IMR-90 (cell line): ENCODE results near the gene ANTXR1. TPM values are rescaled to one million over a fixed set of nuclear protein-coding genes. Genes with fewer than 3 reads are reported as not detected.
A peak's percentile ranks its signal among the peaks of the same experiment; 100 is the strongest.

ENCODE experiments used
- ATAC-seq: fragments of 200-7000 bp; cut with Tn5 transposase; 2 replicates; pipeline ENCODE4 v1.9.1; 2020; ENCODE audit warnings: low read depth, mild to moderate bottlenecking, moderate library complexity
- BruUV-seq: library from RNA; stranded (reverse); fragments of 400-500 nt; replicated peaks from 2 replicates; lab custom pipeline; 2021; lab: Mats Ljungman, UMichigan
- CTCF ChIA-PET: fragments of 300-600 bp; formaldehyde crosslinking; extraction: SDS; loops from one replicate; lab custom pipeline; 2021; ENCODE audit warnings: antibody characterized with exemption; lab: Yijun Ruan, JAX
- POLR2A ChIA-PET: fragments of 300-600 bp; sonication (Branson Sonifier 250); formaldehyde crosslinking; loops from one replicate; lab custom pipeline; 2022; ENCODE audit warnings: antibody characterized with exemption; ENCODE audit not compliant: unreplicated experiment; lab: Charles Lee
- DNase-seq: peaks from one replicate; pipeline ENCODE4 v3.0.0; 2013
- H2AFZ ChIP-seq: replicated peaks from 2 replicates; pipeline ENCODE3; 2013; ENCODE audit warnings: low read length, mild to moderate bottlenecking; ENCODE audit not compliant: poor library complexity
- H2AK5ac ChIP-seq: 2 replicates; pipeline ENCODE4 v1.6.1; 2013; ENCODE audit warnings: low read depth, low read length, inconsistent platforms
- H2AK9ac ChIP-seq: replicated peaks from 2 replicates; pipeline ENCODE3; 2013; ENCODE audit warnings: mild to moderate bottlenecking, low read depth, low read length, moderate library complexity; ENCODE audit not compliant: poor library complexity
- H2BK120ac ChIP-seq: 2 replicates; pipeline ENCODE4 v1.6.1; 2013; ENCODE audit warnings: low read depth, low read length, inconsistent platforms
- H2BK15ac ChIP-seq: 3 replicates; pipeline ENCODE4 v1.6.1; 2013; ENCODE audit warnings: low read depth, low read length, inconsistent platforms
- H2BK20ac ChIP-seq: 2 replicates; pipeline ENCODE4 v1.6.1; 2013; ENCODE audit warnings: low read depth, mild to moderate bottlenecking, inconsistent platforms, low read length, moderate library complexity
- H2BK5ac ChIP-seq: 2 replicates; pipeline ENCODE4 v1.6.1; 2013; ENCODE audit warnings: mild to moderate bottlenecking, low read depth, low read length, inconsistent platforms; ENCODE audit not compliant: poor library complexity, severe bottlenecking
- H3K14ac ChIP-seq: replicated peaks from 2 replicates; pipeline ENCODE4 v1.6.1; 2013; ENCODE audit warnings: low read depth, low read length, inconsistent platforms
- H3K18ac ChIP-seq: 2 replicates; pipeline ENCODE4 v1.6.1; 2013; ENCODE audit warnings: low read depth, low read length, control low read depth
- H3K23ac ChIP-seq: 2 replicates; pipeline ENCODE4 v1.6.1; 2013; ENCODE audit warnings: low read depth, low read length, inconsistent platforms
- H3K27ac ChIP-seq: 2 replicates; pipeline ENCODE4 v1.5.1; 2013; ENCODE audit warnings: mild to moderate bottlenecking, control low read depth, low read length; ENCODE audit not compliant: insufficient read depth
- H3K27me3 ChIP-seq: 2 replicates; pipeline ENCODE4 v1.6.1; 2013; ENCODE audit warnings: low read length; ENCODE audit not compliant: control insufficient read depth, insufficient read depth
- H3K36me3 ChIP-seq: 2 replicates; pipeline ENCODE4 v1.6.1; 2013; ENCODE audit warnings: low read length, mixed read lengths; ENCODE audit not compliant: control insufficient read depth, insufficient read depth
- H3K4ac ChIP-seq: 2 replicates; pipeline ENCODE4 v1.6.1; 2013; ENCODE audit warnings: low read depth, low read length, inconsistent platforms
- H3K4me1 ChIP-seq: 2 replicates; pipeline ENCODE4 v1.6.1; 2013; ENCODE audit warnings: low read length, mixed read lengths; ENCODE audit not compliant: control insufficient read depth, insufficient read depth
- H3K4me2 ChIP-seq: 2 replicates; pipeline ENCODE4 v1.6.1; 2013; ENCODE audit warnings: low read depth, mild to moderate bottlenecking, control low read depth, low read length, moderate library complexity
- H3K4me3 ChIP-seq: 2 replicates; pipeline ENCODE4 v1.5.1; 2013; ENCODE audit warnings: low read depth, mild to moderate bottlenecking, control low read depth, low read length, moderate library complexity; ENCODE audit not compliant: insufficient read depth
- H3K56ac ChIP-seq: 2 replicates; pipeline ENCODE4 v1.6.1; 2013; ENCODE audit warnings: low read length, inconsistent platforms; ENCODE audit not compliant: insufficient read depth; ENCODE audit errors: extremely low read depth
- H3K79me1 ChIP-seq, 2 experiments: 2 replicates each; pipeline ENCODE4 v1.6.1; 2013; ENCODE audit warnings: low read length in 2 of 2, inconsistent platforms in 1 of 2, low read depth in 1 of 2
- H3K9ac ChIP-seq: 2 replicates; pipeline ENCODE4 v1.6.1; 2013; ENCODE audit warnings: low read depth, low read length, control low read depth
- H3K9me1 ChIP-seq: 2 replicates; pipeline ENCODE4 v1.6.1; 2013; ENCODE audit warnings: low read length, inconsistent platforms; ENCODE audit not compliant: insufficient read depth
- H3K9me3 ChIP-seq: 2 replicates; pipeline ENCODE4 v1.6.1; 2013; ENCODE audit warnings: low read length; ENCODE audit not compliant: control insufficient read depth, insufficient read depth
- H4K20me1 ChIP-seq: 2 replicates; pipeline ENCODE4 v1.6.1; 2013; ENCODE audit warnings: low read length, inconsistent platforms; ENCODE audit not compliant: insufficient read depth
- H4K5ac ChIP-seq: 2 replicates; pipeline ENCODE4 v1.6.1; 2013; ENCODE audit warnings: mild to moderate bottlenecking, low read depth, low read length, control low read depth
- H4K8ac ChIP-seq, 2 experiments: 2 replicates each; pipeline ENCODE4 v1.6.1; 2013; ENCODE audit warnings: low read depth in 2 of 2, low read length in 2 of 2, control low read depth in 1 of 2, inconsistent platforms in 1 of 2
- H4K91ac ChIP-seq: 2 replicates; pipeline ENCODE4 v1.6.1; 2013; ENCODE audit warnings: low read depth, low read length, inconsistent platforms; ENCODE audit not compliant: insufficient read depth
- BHLHE40 ChIP-seq: fragments of 150-350 bp; IDR thresholded peaks from 2 replicates; pipeline ENCODE4 v1.6.1; 2016; ENCODE audit warnings: mild to moderate bottlenecking, low read depth, low read length
- CEBPB ChIP-seq: IDR thresholded peaks from 2 replicates; pipeline ENCODE4 v1.6.1; 2012; ENCODE audit warnings: low read depth, low read length, improper control_type of control experiment
- CHD1 ChIP-seq: IDR thresholded peaks from 2 replicates; pipeline ENCODE4 v1.6.1; 2012; ENCODE audit warnings: low read depth, low read length, improper control_type of control experiment
- FOS ChIP-seq: fragments of 150-350 bp; IDR thresholded peaks from 2 replicates; pipeline ENCODE4 v1.6.1; 2016; ENCODE audit warnings: low read depth, low read length
- MAFK ChIP-seq: IDR thresholded peaks from 2 replicates; pipeline ENCODE4 v1.6.1; 2012; ENCODE audit warnings: low read depth, low read length, improper control_type of control experiment
- MAZ ChIP-seq: IDR thresholded peaks from 2 replicates; pipeline ENCODE4 v1.6.1; 2012; ENCODE audit warnings: low read depth, mild to moderate bottlenecking, low read length, improper control_type of control experiment, moderate library complexity, borderline replicate concordance
- MXI1 ChIP-seq: IDR thresholded peaks from 2 replicates; pipeline ENCODE4 v1.6.1; 2012; ENCODE audit warnings: low read depth, mild to moderate bottlenecking, low read length, moderate library complexity, borderline replicate concordance
- RAD21 ChIP-seq: IDR thresholded peaks from 2 replicates; pipeline ENCODE4 v1.6.1; 2012; ENCODE audit warnings: low read length, improper control_type of control experiment
- RCOR1 ChIP-seq: IDR thresholded peaks from 2 replicates; pipeline ENCODE4 v1.6.1; 2012; ENCODE audit warnings: mild to moderate bottlenecking, low read length, improper control_type of control experiment; ENCODE audit not compliant: insufficient replicate concordance
- RFX5 ChIP-seq: IDR thresholded peaks from 2 replicates; pipeline ENCODE4 v1.8.0; 2012; ENCODE audit warnings: low read depth, mild to moderate bottlenecking, low read length, moderate library complexity
- SMC3 ChIP-seq: fragments of 150-350 bp; IDR thresholded peaks from 2 replicates; pipeline ENCODE4 v1.6.1; 2016; ENCODE audit warnings: low read depth, mild to moderate bottlenecking, antibody characterized with exemption, low read length, moderate library complexity
- WGBS, 2 experiments: methylation state at CpG; one replicate each; pipeline versions ENCODE4 v1.1.5 to v1.1.7; 2013; ENCODE audit warnings: missing lambda C conversion rate in 2 of 2; ENCODE audit not compliant: insufficient read length in 1 of 2; ENCODE audit errors: extremely low coverage in 2 of 2; 5-methylcytosine and 5-hydroxymethylcytosine counted together
- dilution Hi-C: fragments of 300-500 bp; cut with HindIII; formaldehyde crosslinking; loops from one replicate; pipeline ENCODE4 v1.14.3; 2018; ENCODE audit warnings: low sequenced_read_pairs; ENCODE audit not compliant: unreplicated experiment
- in situ Hi-C: fragments of 300-500 bp; cut with MboI; formaldehyde crosslinking; loops from 3 replicates; pipeline ENCODE4 v1.14.3; 2019; ENCODE audit warnings: low sequenced_read_pairs, inconsistent platforms, mixed read lengths
- intact Hi-C: fragments of 100-400 bp; cut with micrococcal nuclease; formaldehyde crosslinking; loops from 2 replicates; pipeline ENCODE4 v1.10.0; 2022
- polyA plus RNA-seq, 3 experiments: library from polyadenylated mRNA; depleted of rRNA; stranded (reverse); fragments of >200 nt; gene quantifications; 2 replicates each; pipeline ENCODE4 v1.2.3, GENCODE V29; 2012; ENCODE audit warnings: low replicate concordance in 1 of 3
- total RNA-seq: library from RNA; depleted of rRNA; stranded (reverse); fragments of >200 nt; gene quantifications from 2 replicates; pipeline ENCODE4 v1.2.3, GENCODE V29; 2012
- TF ChIP-seq, protein P1 (sequence below): conservative IDR thresholded peaks from 2 replicates; pipeline ENCODE4 v1.5.1; 2012; ENCODE audit warnings: mild to moderate bottlenecking, low read depth, low read length, improper control_type of control experiment
- TF ChIP-seq, protein P2 (sequence below): fragments of 150-350 bp; IDR thresholded peaks from 2 replicates; pipeline ENCODE4 v1.6.1; 2017; ENCODE audit warnings: mild to moderate bottlenecking, antibody characterized with exemption, low read length, low read depth

The ANTXR1 gene
- total and polyA plus RNA-seq, 2 of the 4 experiments (the other 2 are of a cell fraction) = 27.2 to 36.9 TPM

DNA sequence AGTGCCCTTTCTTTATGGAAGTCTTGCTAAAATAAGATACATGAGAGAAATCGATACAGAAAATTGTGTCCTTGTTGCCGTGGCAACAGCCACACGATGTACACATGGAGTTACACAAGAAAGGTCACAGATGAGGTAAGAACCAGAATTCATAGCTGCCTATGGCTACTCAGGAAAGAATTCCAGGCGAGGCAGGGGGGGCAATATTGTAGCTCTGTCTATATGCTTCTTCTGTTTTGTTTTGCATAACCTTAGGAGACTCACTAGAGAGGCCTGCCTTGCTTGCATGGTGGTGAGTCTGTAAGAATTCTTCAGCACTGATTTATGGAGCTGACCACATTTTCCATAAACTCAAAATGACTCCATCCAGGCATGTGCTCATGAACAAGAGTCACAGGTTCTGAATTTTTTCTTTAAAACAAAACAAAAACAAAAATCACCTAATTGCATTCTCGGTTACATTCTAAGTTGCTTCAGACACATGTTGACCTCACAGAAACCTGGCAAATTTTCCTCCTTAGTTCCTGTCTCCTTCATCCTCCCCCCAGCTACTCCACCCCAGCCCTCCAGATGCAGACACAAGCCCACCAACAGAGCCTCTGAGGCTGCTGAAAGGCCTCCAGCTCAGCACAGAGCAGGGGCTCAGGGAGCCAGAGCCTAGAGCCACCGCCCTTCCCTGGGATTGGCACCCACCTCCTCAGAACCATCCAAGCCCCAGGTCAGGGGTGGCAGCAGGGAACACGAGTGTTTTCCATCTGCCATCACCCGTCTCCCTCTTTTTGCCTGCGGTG is 183.5 kb downstream of the ANTXR1 start:
- Histone ChIP-seq H4K91ac (peak overlapping the region; percentile 94), H3K4me2 (no peak overlapping the region; the same call in 1 of the 2 replicates), H2BK15ac (peak overlapping the region; percentile 83; the same call in 2 of the 3 replicates), H2BK120ac (peak overlapping the region; percentile 95), H2AK9ac (peak overlapping the region; percentile 69), H3K18ac (peak overlapping the region; percentile 99), H3K4me3 (no peak overlapping the region), H2AK5ac (peak overlapping the region; percentile 94), H3K27ac (peak overlapping the region; percentile 98), H4K5ac (peak overlapping the region; percentile 99), H3K56ac (peak overlapping the region; percentile 63), H3K9me3 (no peaks in the 10 kb centered on the region), H3K23ac (peak overlapping the region; percentile 60), H4K8ac (peak overlapping the region; percentile 87 to 96), H3K14ac (peak overlapping the region; percentile 32), H3K27me3 (no peaks in the 10 kb centered on the region), H3K9ac (peak overlapping the region; percentile 8), H3K79me1 (peaks cover 14 to 53% of the 10 kb centered on the region in 2 experiments), H2AFZ (peak overlapping the region; percentile 16), H4K20me1 (no peaks in the 10 kb centered on the region), H3K36me3 (peaks cover 47% of the 10 kb centered on the region), H2BK20ac (peak overlapping the region; percentile 95), H2BK5ac (peak overlapping the region; percentile 98), H3K4ac (peak overlapping the region; percentile 96), H3K9me1 (peaks cover 18% of the 10 kb centered on the region), H3K4me1 (peaks cover 22% of the 10 kb centered on the region)
- dilution Hi-C loops = no loop called here
- intact Hi-C loops = loop anchor here (2.0 kb wide), 1 partner anchor 42 kb away; no protein-coding TSS in a partner anchor
- ChIA-PET CTCF (interaction anchor here (0.9 kb wide), 1 partner anchor 182 kb away, joined by 3 read pairs; no protein-coding TSS in a partner anchor), POLR2A (no interaction called here)
- ATAC-seq = peak; percentile 77
- BruUV-seq = no TSS peak
- peak; percentile 98 for DNase-seq
- in situ Hi-C loops = no loop called here
- WGBS, 2 experiments = 69% methylated on average over 6 of the region's 9 CpGs; no CpG with 5 or more reads in 1 of the 2 experiments
- TF ChIP-seq BHLHE40 = peak; percentile 80
- TF ChIP-seq MAZ = peak; percentile 55; the same call in 1 of the 2 replicates
- TF ChIP-seq MAFK = peak; percentile 11; the same call in 1 of the 2 replicates
- TF ChIP-seq, protein P1, sequence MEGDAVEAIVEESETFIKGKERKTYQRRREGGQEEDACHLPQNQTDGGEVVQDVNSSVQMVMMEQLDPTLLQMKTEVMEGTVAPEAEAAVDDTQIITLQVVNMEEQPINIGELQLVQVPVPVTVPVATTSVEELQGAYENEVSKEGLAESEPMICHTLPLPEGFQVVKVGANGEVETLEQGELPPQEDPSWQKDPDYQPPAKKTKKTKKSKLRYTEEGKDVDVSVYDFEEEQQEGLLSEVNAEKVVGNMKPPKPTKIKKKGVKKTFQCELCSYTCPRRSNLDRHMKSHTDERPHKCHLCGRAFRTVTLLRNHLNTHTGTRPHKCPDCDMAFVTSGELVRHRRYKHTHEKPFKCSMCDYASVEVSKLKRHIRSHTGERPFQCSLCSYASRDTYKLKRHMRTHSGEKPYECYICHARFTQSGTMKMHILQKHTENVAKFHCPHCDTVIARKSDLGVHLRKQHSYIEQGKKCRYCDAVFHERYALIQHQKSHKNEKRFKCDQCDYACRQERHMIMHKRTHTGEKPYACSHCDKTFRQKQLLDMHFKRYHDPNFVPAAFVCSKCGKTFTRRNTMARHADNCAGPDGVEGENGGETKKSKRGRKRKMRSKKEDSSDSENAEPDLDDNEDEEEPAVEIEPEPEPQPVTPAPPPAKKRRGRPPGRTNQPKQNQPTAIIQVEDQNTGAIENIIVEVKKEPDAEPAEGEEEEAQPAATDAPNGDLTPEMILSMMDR = no peak
- TF ChIP-seq CEBPB = peak; percentile 98
- peak; percentile 67; the same call in 1 of the 2 replicates for TF ChIP-seq RFX5
- TF ChIP-seq, protein P2, sequence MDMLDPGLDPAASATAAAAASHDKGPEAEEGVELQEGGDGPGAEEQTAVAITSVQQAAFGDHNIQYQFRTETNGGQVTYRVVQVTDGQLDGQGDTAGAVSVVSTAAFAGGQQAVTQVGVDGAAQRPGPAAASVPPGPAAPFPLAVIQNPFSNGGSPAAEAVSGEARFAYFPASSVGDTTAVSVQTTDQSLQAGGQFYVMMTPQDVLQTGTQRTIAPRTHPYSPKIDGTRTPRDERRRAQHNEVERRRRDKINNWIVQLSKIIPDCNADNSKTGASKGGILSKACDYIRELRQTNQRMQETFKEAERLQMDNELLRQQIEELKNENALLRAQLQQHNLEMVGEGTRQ = peak; percentile 55
- peak; percentile 13; the same call in 1 of the 2 replicates for TF ChIP-seq SMC3
- TF ChIP-seq CHD1 = no peak
- 0 out of 2 replicates have a peak, but pooled peaks have one; percentile 37 for TF ChIP-seq MXI1
- TF ChIP-seq RAD21 = peak; percentile 33
- peak; percentile 25; the same call in 1 of the 2 replicates for TF ChIP-seq FOS
- no peak for TF ChIP-seq RCOR1
